ENCODE data around the gene CHD2.

Gene CHD2

GRCh38 chr15:93074599-93074998 is 174.5 kb downstream of the CHD2 start:
- Histone ChIP-seq H3K36me3 (ENCODE audit: control insufficient read depth, low read length) (no peaks in the 10 kb centered on the region), H3K9me2 (replicated peaks; ENCODE audit: control insufficient read depth, low read length) (no peaks in the 10 kb centered on the region), H3K4me3 (ENCODE audit: low read length) (no peak overlapping the region), H3F3A (ENCODE audit: control insufficient read depth, insufficient read depth) (no peaks in the 10 kb centered on the region), H4K20me1 (ENCODE audit: control insufficient read depth, insufficient read depth, low read depth, low read length) (no peaks in the 10 kb centered on the region), H3K79me2 (ENCODE audit: control insufficient read depth, low read length) (no peaks in the 10 kb centered on the region), H3K27me3 (ENCODE audit: control insufficient read depth, low read length) (peaks cover 20% of the 10 kb centered on the region), H3K27ac (ENCODE audit: low read depth, low read length) (no peak overlapping the region), H3K9me3 (ENCODE audit: control insufficient read depth, insufficient read depth, low read length) (no peaks in the 10 kb centered on the region), H3K4me2 (ENCODE audit: low read length) (no peak overlapping the region), H3K4me1 (ENCODE audit: control insufficient read depth, low read length) (no peaks in the 10 kb centered on the region)
- TF ChIP-seq, protein P1, sequence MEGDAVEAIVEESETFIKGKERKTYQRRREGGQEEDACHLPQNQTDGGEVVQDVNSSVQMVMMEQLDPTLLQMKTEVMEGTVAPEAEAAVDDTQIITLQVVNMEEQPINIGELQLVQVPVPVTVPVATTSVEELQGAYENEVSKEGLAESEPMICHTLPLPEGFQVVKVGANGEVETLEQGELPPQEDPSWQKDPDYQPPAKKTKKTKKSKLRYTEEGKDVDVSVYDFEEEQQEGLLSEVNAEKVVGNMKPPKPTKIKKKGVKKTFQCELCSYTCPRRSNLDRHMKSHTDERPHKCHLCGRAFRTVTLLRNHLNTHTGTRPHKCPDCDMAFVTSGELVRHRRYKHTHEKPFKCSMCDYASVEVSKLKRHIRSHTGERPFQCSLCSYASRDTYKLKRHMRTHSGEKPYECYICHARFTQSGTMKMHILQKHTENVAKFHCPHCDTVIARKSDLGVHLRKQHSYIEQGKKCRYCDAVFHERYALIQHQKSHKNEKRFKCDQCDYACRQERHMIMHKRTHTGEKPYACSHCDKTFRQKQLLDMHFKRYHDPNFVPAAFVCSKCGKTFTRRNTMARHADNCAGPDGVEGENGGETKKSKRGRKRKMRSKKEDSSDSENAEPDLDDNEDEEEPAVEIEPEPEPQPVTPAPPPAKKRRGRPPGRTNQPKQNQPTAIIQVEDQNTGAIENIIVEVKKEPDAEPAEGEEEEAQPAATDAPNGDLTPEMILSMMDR (IDR thresholded peaks at IDR 0.05; ENCODE audit: low read depth, low read length, poor library complexity, severe bottlenecking): no peak
- TF ChIP-seq EZH2phosphoT487 (IDR thresholded peaks at IDR 0.05; ENCODE audit: borderline replicate concordance, low read length): no peak

DNA sequence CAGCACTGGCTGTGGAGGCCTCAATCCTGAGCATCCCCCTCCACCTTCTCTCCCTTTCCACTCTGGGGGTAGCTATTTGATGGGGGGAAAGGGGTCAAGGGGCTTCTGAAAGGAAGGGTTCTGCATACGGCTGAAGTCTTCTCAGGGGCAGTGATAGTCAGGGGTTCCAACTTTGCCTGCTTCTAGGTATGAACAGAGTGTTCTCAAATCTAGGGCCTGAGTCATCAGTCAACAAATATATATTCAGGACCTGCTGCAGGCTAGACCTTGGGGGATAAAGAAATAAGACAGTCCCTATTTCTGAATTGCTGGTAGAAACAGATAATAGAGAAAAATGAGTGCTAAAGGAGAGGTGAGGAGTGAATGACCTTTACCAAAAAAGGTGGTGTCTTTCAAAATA is 176.1 kb downstream of the CHD2 start:
- Histone ChIP-seq H3K27ac (ENCODE audit: low read depth, low read length) (no peak overlapping the region), H4K20me1 (ENCODE audit: control insufficient read depth, insufficient read depth, low read depth, low read length) (no peaks in the 10 kb centered on the region), H3K27me3 (ENCODE audit: control insufficient read depth, low read length) (peaks cover 16% of the 10 kb centered on the region), H3K79me2 (ENCODE audit: control insufficient read depth, low read length) (no peaks in the 10 kb centered on the region), H3K4me2 (ENCODE audit: low read length) (no peak overlapping the region), H3K4me3 (ENCODE audit: low read length) (no peak overlapping the region), H3K9me3 (ENCODE audit: control insufficient read depth, insufficient read depth, low read length) (no peaks in the 10 kb centered on the region), H3K9me2 (replicated peaks; ENCODE audit: control insufficient read depth, low read length) (no peaks in the 10 kb centered on the region), H3K36me3 (ENCODE audit: control insufficient read depth, low read length) (no peaks in the 10 kb centered on the region), H3K4me1 (ENCODE audit: control insufficient read depth, low read length) (no peaks in the 10 kb centered on the region), H3F3A (ENCODE audit: control insufficient read depth, insufficient read depth) (no peaks in the 10 kb centered on the region)
- no peak for TF ChIP-seq EZH2phosphoT487 (IDR thresholded peaks at IDR 0.05; ENCODE audit: borderline replicate concordance, low read length)
- TF ChIP-seq, protein P1 (IDR thresholded peaks at IDR 0.05; ENCODE audit: low read depth, low read length, poor library complexity, severe bottlenecking): no peak

DNA sequence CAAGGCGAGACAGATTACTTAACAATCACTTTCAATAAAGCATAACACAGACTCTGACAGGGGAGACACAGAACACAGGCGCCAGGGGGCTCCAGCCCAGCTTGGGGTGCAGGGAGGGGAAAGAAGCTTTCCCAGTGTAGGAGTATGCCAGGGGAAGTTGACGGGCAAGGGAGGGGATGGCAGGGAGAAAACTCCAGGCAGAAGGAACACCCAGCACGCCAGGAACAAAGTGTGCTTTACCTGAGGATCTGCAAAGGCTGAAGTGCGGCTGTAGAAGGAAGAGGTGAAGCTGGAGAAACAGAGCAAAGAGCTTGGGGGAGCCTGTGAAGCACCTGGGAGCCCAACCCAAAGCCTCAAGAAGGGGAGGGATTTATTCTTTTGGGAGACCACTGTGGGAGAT is 176.8 kb downstream of the CHD2 start:
- H3K4me1 ChIP-seq (ENCODE audit: control insufficient read depth, low read length): no peaks in the 10 kb centered on the region
- peaks cover 14% of the 10 kb centered on the region for H3K27me3 ChIP-seq (ENCODE audit: control insufficient read depth, low read length)
- H3K9me2 ChIP-seq (replicated peaks; ENCODE audit: control insufficient read depth, low read length): no peaks in the 10 kb centered on the region
- no peak overlapping the region for H3K4me2 ChIP-seq (ENCODE audit: low read length)
- H3K27ac ChIP-seq (ENCODE audit: low read depth, low read length): no peak overlapping the region
- H4K20me1 ChIP-seq (ENCODE audit: control insufficient read depth, insufficient read depth, low read depth, low read length): no peaks in the 10 kb centered on the region
- TF ChIP-seq EZH2phosphoT487 (IDR thresholded peaks at IDR 0.05; ENCODE audit: borderline replicate concordance, low read length): no peak
- TF ChIP-seq, protein P1 (IDR thresholded peaks at IDR 0.05; ENCODE audit: low read depth, low read length, poor library complexity, severe bottlenecking): no peak
- no peaks in the 10 kb centered on the region for H3F3A ChIP-seq (ENCODE audit: control insufficient read depth, insufficient read depth)
- H3K9me3 ChIP-seq (ENCODE audit: control insufficient read depth, insufficient read depth, low read length): no peaks in the 10 kb centered on the region
- H3K79me2 ChIP-seq (ENCODE audit: control insufficient read depth, low read length): no peaks in the 10 kb centered on the region
- H3K4me3 ChIP-seq (ENCODE audit: low read length): no peak overlapping the region
- no peaks in the 10 kb centered on the region for H3K36me3 ChIP-seq (ENCODE audit: control insufficient read depth, low read length)
